22Rv1 (cell line): Measurements from ENCODE around the gene CORO2B.

ENCODE experiments used
- H3K27ac ChIP-seq: fragments of 450-650 bp; 2 replicates; pipeline ENCODE4 v1.5.1; 2017
- CTCF ChIP-seq: fragments of 450-650 bp; IDR thresholded peaks from 2 replicates; pipeline ENCODE4 v1.5.1; 2017; ENCODE audit warnings: mild to moderate bottlenecking
- ZFX ChIP-seq: fragments of 450-650 bp; IDR thresholded peaks from 2 replicates; pipeline ENCODE4 v1.6.1; 2017; ENCODE audit warnings: antibody characterized with exemption, borderline replicate concordance

CORO2B gene

GRCh38 chr15:68672781-68673205 is 94.0 kb downstream of the CORO2B start:
- H3K27ac ChIP-seq = no peak overlapping the region
- no peak for TF ChIP-seq CTCF
- no peak for TF ChIP-seq ZFX

- no peak overlapping the region for H3K27ac ChIP-seq
- TF ChIP-seq CTCF (no peak), ZFX (no peak)
Measured at GRCh38 chr15:68674975-68675374, 96.2 kb downstream of the CORO2B start.

GRCh38 chr15:68676011-68676605 is 97.3 kb downstream of the CORO2B start:
- no peak overlapping the region for H3K27ac ChIP-seq
- no peak for TF ChIP-seq CTCF
- no peak for TF ChIP-seq ZFX

GRCh38 chr15:68676926-68677325 is 98.1 kb downstream of the CORO2B start:
- H3K27ac ChIP-seq = no peak overlapping the region
- TF ChIP-seq CTCF (no peak), ZFX (no peak)

- H3K27ac ChIP-seq = no peak overlapping the region
- TF ChIP-seq ZFX (no peak), CTCF (no peak)
Measured at GRCh38 chr15:68677996-68678395, 99.2 kb downstream of the CORO2B start.

GRCh38 chr15:68678746-68679145 is 100.0 kb downstream of the CORO2B start:
- TF ChIP-seq CTCF (no peak), ZFX (no peak)
- H3K27ac ChIP-seq = no peak overlapping the region

GRCh38 chr15:68679161-68679560 is 100.4 kb downstream of the CORO2B start:
- no peak overlapping the region for H3K27ac ChIP-seq
- no peak for TF ChIP-seq CTCF
- no peak for TF ChIP-seq ZFX
